ENCODE data around the gene RAB5IF.
"Not testable (repeated sequence)": the region's sequence is repeated elsewhere in the genome, so short reads cannot be mapped to it uniquely, and the experiment has no call there.

Gene RAB5IF

GRCh38 chr20:36605399-36606157 lies at the start of gene RAB5IF:
Gene RAB5IF (plus strand): TSS chr20:36605779. CDS start chr20:36605952, 173 bp downstream.
- TF ChIP-seq CTCF (IDR thresholded peaks at IDR 0.05; ENCODE audit: extremely low read depth, missing control alignments), result peak; percentile 86
- DNase-seq (ENCODE audit: low spot score), result peak; percentile 95

- DNase-seq (ENCODE audit: low spot score), result no peak
- no peak for TF ChIP-seq CTCF (IDR thresholded peaks at IDR 0.05; ENCODE audit: extremely low read depth, missing control alignments)
Observed at GRCh38 chr20:36562724-36563123, 42.9 kb upstream of the RAB5IF start.

GRCh38 chr20:36563374-36563773 lies 42.2 kb upstream of the RAB5IF start:
- DNase-seq (ENCODE audit: low spot score), result no peak
- TF ChIP-seq CTCF (IDR thresholded peaks at IDR 0.05; ENCODE audit: extremely low read depth, missing control alignments), result no peak

- DNase-seq (ENCODE audit: low spot score), result not testable (repeated sequence)
Observed at GRCh38 chr20:36564078-36564725, 41.4 kb upstream of the RAB5IF start.

- not testable (repeated sequence) for DNase-seq (ENCODE audit: low spot score)
Observed at GRCh38 chr20:36564726-36565121, 40.9 kb upstream of the RAB5IF start.

GRCh38 chr20:36565520-36565919 lies 40.1 kb upstream of the RAB5IF start:
- DNase-seq (ENCODE audit: low spot score), result no peak
- no peak for TF ChIP-seq CTCF (IDR thresholded peaks at IDR 0.05; ENCODE audit: extremely low read depth, missing control alignments)

- no peak for TF ChIP-seq CTCF (IDR thresholded peaks at IDR 0.05; ENCODE audit: extremely low read depth, missing control alignments)
- DNase-seq (ENCODE audit: low spot score), result no peak
Observed at GRCh38 chr20:36569847-36570429, 35.6 kb upstream of the RAB5IF start.

GRCh38 chr20:36571564-36572504 lies 33.7 kb upstream of the RAB5IF start:
- no peak for DNase-seq (ENCODE audit: low spot score)
- no peak for TF ChIP-seq CTCF (IDR thresholded peaks at IDR 0.05; ENCODE audit: extremely low read depth, missing control alignments)
